Glutamatergic neuron (in vitro differentiated cells): Measurements from ENCODE around the gene RASA3. TPM values are rescaled to one million over a fixed set of nuclear protein-coding genes. Genes with fewer than 3 reads are reported as not detected.
A peak's percentile ranks its signal among the peaks of the same experiment; 100 is the strongest.

Experiments used
- DNase-seq: peaks from one replicate; pipeline ENCODE4 v3.0.0; 2022
- H3K27ac Mint-ChIP-seq: one replicate; pipeline ENCODE4 v1.8.0; 2020; ENCODE audit warnings: mild to moderate bottlenecking, mixed read lengths, inconsistent platforms; ENCODE audit not compliant: unreplicated experiment
- H3K27me3 Mint-ChIP-seq: one replicate; pipeline ENCODE4 v1.8.0; 2020; ENCODE audit warnings: mild to moderate bottlenecking, moderate library complexity, mixed read lengths, inconsistent platforms; ENCODE audit not compliant: unreplicated experiment
- H3K36me3 Mint-ChIP-seq: one replicate; pipeline ENCODE4 v1.8.0; 2020; ENCODE audit warnings: mild to moderate bottlenecking, mixed read lengths, inconsistent platforms; ENCODE audit not compliant: unreplicated experiment
- H3K4me1 Mint-ChIP-seq: one replicate; pipeline ENCODE4 v1.8.0; 2020; ENCODE audit warnings: mild to moderate bottlenecking, low read depth, mixed read lengths, inconsistent platforms; ENCODE audit not compliant: unreplicated experiment
- H3K4me3 Mint-ChIP-seq: one replicate; pipeline ENCODE4 v1.8.0; 2020; ENCODE audit warnings: mild to moderate bottlenecking, mixed read lengths, inconsistent platforms; ENCODE audit not compliant: unreplicated experiment
- H3K9me3 Mint-ChIP-seq: one replicate; pipeline ENCODE4 v1.8.0; 2020; ENCODE audit warnings: mild to moderate bottlenecking, moderate library complexity, mixed read lengths, inconsistent platforms; ENCODE audit not compliant: unreplicated experiment
- total RNA-seq: library from RNA; stranded (reverse); fragmentation: NEBNext Ultra II Directional; extraction: Animal tissue kit (Norgen Biotek cat#: 25700); gene quantifications from one replicate; pipeline ENCODE4 v1.2.1, GENCODE V29; 2021; ENCODE audit not compliant: unreplicated experiment
- TF ChIP-seq, protein P1 (sequence below): fragments of 200-600 bp; sonication (generic); IDR thresholded peaks from one replicate; pipeline ENCODE4 v1.5.0; 2021; ENCODE audit not compliant: partially characterized antibody, unreplicated experiment

Gene RASA3
- total RNA-seq, 1 donor from 2014 or later = 15.2 TPM

DNA sequence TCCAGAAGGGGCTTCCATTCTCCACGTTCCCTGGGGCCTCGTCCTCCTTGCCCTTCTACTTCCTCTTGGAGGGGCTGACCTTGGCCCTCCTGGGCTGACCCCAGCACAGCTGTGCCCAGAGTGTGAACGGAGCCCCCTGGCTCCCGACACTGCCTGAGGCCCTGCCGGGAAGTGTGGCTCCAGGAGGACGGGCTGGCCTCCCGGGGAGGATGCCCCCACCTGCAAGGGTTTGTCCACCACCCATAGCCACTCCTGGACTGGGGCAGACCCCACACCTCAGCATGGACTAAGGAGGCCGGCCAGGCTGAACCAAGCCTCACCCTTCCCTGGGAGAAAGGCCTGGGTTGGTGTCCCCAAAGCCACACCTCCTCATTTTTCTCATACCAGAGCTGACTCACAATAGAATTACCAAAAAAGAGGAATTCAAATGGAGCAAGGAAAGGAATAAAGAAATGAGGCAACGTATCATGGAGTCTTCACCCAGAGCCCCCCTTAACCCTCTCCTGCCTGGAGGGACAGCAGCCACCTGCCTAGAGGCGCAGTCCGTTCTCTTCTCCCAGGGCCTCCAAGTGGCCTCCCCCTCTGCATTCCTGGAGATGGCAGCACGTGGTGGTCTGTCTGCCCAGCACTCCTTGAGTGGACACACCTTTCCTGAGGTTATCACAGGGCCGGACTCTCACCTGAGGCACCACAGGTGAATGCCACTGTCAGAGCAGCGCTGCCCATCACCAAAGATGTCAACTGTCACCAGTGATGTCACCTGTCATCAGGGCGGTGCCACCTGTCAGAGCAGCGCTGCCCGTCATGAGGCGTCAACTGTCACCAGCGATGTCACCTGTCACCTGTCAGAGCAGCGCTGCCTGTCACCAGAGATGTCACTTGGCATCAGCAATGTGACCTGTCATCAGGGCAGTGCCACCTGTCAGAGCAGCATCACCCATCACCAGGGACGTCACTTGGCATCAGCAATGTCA is 155.4 kb downstream of the RASA3 start:
- Mint-ChIP-seq H3K9me3 (peaks cover 5% of the 10 kb centered on the region), H3K27me3 (peaks cover 14% of the 10 kb centered on the region), H3K4me3 (no peak overlapping the region), H3K4me1 (no peaks in the 10 kb centered on the region), H3K36me3 (peaks cover 9% of the 10 kb centered on the region), H3K27ac (no peak overlapping the region)
- DNase-seq = peak; percentile 10
- TF ChIP-seq, protein P1, sequence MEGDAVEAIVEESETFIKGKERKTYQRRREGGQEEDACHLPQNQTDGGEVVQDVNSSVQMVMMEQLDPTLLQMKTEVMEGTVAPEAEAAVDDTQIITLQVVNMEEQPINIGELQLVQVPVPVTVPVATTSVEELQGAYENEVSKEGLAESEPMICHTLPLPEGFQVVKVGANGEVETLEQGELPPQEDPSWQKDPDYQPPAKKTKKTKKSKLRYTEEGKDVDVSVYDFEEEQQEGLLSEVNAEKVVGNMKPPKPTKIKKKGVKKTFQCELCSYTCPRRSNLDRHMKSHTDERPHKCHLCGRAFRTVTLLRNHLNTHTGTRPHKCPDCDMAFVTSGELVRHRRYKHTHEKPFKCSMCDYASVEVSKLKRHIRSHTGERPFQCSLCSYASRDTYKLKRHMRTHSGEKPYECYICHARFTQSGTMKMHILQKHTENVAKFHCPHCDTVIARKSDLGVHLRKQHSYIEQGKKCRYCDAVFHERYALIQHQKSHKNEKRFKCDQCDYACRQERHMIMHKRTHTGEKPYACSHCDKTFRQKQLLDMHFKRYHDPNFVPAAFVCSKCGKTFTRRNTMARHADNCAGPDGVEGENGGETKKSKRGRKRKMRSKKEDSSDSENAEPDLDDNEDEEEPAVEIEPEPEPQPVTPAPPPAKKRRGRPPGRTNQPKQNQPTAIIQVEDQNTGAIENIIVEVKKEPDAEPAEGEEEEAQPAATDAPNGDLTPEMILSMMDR = no peak

DNA sequence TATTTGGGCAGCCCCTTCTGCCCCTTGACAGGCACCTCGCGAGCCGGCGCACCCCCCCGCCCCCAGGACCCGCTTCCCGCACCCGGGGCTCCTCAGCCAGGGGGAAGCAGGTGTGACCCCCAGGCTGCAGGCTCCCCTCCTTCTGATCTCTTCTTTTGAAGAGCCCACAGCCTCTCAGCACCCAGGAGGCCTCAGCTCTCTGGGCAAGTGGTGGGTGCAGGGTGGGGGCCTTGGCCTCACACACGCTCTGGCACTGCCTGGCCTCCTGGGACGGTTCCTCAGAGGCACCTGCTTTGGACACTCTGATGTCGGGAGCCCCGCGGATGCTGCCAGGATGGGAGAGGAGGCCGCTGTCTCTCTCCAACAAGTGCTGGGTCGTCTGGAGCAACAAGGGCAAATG is 157.0 kb downstream of the RASA3 start:
- Mint-ChIP-seq H3K4me3 (no peak overlapping the region), H3K9me3 (peaks cover 8% of the 10 kb centered on the region), H3K27ac (no peak overlapping the region), H3K27me3 (peaks cover 11% of the 10 kb centered on the region), H3K4me1 (no peaks in the 10 kb centered on the region), H3K36me3 (peaks cover 7% of the 10 kb centered on the region)
- peak; percentile 13 for DNase-seq
- TF ChIP-seq, protein P1 = no peak

DNA sequence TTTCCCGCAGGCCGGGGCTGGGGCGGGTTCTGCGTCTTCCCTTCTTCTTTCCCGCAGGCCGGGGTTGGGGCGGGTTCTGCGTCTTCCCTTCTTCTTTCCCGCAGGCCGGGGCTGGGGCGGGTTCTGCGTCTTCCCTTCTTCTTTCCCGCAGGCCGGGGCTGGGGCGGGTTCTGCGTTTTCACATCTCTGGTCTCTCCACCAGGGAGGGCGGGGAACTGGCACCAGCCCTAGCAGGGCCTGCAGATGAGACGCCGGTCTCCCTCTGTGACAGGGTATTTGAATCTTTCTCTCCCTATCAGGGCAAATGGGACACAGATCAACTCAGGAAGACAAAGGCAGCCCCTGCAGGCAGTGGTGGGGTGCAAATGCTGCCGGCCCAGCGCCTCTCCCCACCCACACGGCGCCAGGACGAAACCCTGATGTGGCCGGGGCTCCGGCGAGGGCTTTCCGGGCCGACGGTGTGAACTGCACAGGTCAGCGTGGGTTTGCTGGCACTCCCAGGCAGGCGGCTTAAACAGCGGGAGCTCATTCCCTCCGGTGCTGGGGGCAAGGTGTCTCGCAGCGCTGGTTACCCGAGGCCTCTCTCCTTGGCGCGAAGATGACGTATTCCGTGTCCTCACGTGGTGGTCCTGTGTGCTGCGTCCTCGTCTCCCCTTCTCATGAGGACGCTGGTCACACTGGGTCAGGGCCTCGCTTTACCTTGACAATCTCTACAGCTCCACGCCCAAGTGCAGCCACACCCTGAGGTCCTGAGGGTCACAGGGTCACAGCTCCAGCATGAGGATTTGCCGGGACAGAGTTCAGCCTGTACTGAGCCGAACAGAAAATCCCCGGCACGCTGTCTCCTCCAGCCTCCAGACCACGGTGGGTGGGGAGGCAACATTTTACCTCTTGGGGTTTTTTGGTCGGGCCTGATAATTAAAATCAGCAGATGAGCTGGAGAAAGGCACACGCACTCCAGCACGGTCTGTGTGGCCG is 157.8 kb downstream of the RASA3 start:
- TF ChIP-seq, protein P1 = no peak
- Mint-ChIP-seq H3K9me3 (peaks cover 5% of the 10 kb centered on the region), H3K27ac (no peak overlapping the region), H3K4me1 (no peaks in the 10 kb centered on the region), H3K27me3 (peaks cover 7% of the 10 kb centered on the region), H3K4me3 (no peak overlapping the region), H3K36me3 (no peaks in the 10 kb centered on the region)
- DNase-seq = peak; percentile 19

DNA sequence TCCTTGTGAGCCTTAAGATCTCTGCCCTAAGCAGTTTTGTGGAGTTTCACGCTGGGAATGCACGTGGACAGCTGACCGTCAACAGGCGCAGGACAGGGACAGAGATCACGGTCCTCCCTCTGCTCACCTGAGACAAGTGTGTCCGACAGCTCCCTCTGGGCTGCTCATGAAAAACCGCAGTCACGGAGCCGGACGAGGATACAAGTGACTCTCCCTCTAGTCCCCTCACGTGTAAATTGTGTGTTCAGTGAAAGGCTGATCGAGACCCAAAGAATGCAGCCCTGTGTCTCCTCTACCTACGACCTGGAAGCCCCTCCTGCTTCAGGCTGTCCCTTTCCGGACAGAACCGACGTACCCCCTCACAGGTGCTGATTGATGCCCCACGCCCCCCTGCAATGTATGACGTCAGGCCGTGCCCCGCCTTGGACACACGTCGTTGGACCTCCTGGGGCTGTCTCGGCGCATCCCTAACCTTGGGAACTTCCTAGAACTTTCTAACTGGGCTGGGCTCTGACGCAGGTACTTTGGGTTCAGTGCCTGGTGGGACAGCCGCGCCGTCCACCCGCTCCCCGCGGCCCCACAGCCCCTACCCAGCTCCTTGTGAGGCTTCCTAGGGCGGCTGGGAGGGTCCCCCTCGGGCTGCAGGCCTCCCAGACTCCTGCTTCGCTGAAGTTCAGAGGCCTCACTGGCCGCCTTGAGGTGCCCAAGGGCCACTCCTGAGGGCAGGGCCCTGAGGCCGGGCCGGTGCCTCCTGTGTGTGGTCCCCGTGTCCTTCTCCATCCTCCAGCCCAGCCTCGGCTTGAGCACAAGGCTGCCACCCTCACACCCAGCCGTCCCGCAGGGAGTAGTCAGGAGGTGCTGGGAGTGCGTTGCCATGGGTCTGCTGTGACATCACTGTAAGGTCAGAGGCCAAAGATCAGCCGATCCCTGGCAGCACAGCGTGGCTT is 158.9 kb downstream of the RASA3 start, which contains the start of gene C13orf46:
C13orf46 (minus strand) TSS at position 859 of the 947 bp plus-strand sequence; CDS start at position 780, 79 bp downstream.
- Mint-ChIP-seq H3K4me3 (no peak within 1 kb of the TSS), H3K27me3 (peaks cover 7% of the 10 kb centered on the region), H3K4me1 (no peaks in the 10 kb centered on the region), H3K27ac (no peak within 1 kb of the TSS), H3K36me3 (no peaks in the 10 kb centered on the region), H3K9me3 (peaks cover 5% of the 10 kb centered on the region)
- peak; percentile 9 for DNase-seq
- TF ChIP-seq, protein P1 = no peak
